KMS-11 (cell line): ENCODE results near the gene USP32.

Experiments
- H2AFZ ChIP-seq: fragments of 200-600 bp; sonication (generic); 2 replicates; pipeline ENCODE4 v1.6.1; 2016; ENCODE audit warnings: antibody characterized with exemption, mixed run types, low read depth
- H3K27ac ChIP-seq: fragments of 200-600 bp; sonication (generic); 2 replicates; pipeline ENCODE4 v1.6.1; 2016; ENCODE audit warnings: mild to moderate bottlenecking, mixed run types
- H3K27me3 ChIP-seq: fragments of 200-600 bp; sonication (generic); 2 replicates; pipeline ENCODE4 v1.6.1; 2017; ENCODE audit warnings: mild to moderate bottlenecking, low read depth, mixed run types, moderate library complexity; ENCODE audit not compliant: insufficient read depth
- H3K36me3 ChIP-seq: fragments of 200-600 bp; sonication (generic); 2 replicates; pipeline ENCODE4 v1.6.1; 2017; ENCODE audit warnings: mild to moderate bottlenecking, mixed run types; ENCODE audit not compliant: insufficient read depth
- H3K4me1 ChIP-seq: fragments of 200-600 bp; sonication (generic); 2 replicates; pipeline ENCODE4 v1.6.1; 2016; ENCODE audit warnings: mild to moderate bottlenecking, low read depth, mixed run types; ENCODE audit not compliant: poor library complexity, severe bottlenecking
- H3K4me2 ChIP-seq: fragments of 200-600 bp; sonication (generic); 2 replicates; pipeline ENCODE4 v1.7.0; 2016; ENCODE audit warnings: mild to moderate bottlenecking, mixed run types
- H3K4me3 ChIP-seq: fragments of 200-600 bp; sonication (generic); IDR thresholded peaks from 2 replicates; pipeline ENCODE4 v1.6.1; 2017; ENCODE audit warnings: low read depth, low read length, mixed read lengths; ENCODE audit not compliant: insufficient read depth
- H3K79me2 ChIP-seq: fragments of 200-600 bp; sonication (generic); 2 replicates; pipeline ENCODE4 v1.6.1; 2016; ENCODE audit warnings: low read depth, mixed run types; ENCODE audit not compliant: insufficient read depth
- H3K9ac ChIP-seq: fragments of 200-600 bp; sonication (generic); 2 replicates; pipeline ENCODE4 v1.6.1; 2016; ENCODE audit warnings: mild to moderate bottlenecking, mixed run types
- H4K20me1 ChIP-seq: fragments of 200-600 bp; sonication (generic); 2 replicates; pipeline ENCODE4 v1.6.1; 2016; ENCODE audit warnings: mild to moderate bottlenecking, mixed run types; ENCODE audit not compliant: insufficient read depth
- TF ChIP-seq, protein P1 (sequence below): fragments of 200-600 bp; sonication (generic); conservative IDR thresholded peaks from 2 replicates; pipeline ENCODE4 v1.6.1; 2017; ENCODE audit warnings: low read depth, mild to moderate bottlenecking, antibody characterized with exemption, low read length, moderate library complexity, mixed read lengths

The USP32 gene

DNA sequence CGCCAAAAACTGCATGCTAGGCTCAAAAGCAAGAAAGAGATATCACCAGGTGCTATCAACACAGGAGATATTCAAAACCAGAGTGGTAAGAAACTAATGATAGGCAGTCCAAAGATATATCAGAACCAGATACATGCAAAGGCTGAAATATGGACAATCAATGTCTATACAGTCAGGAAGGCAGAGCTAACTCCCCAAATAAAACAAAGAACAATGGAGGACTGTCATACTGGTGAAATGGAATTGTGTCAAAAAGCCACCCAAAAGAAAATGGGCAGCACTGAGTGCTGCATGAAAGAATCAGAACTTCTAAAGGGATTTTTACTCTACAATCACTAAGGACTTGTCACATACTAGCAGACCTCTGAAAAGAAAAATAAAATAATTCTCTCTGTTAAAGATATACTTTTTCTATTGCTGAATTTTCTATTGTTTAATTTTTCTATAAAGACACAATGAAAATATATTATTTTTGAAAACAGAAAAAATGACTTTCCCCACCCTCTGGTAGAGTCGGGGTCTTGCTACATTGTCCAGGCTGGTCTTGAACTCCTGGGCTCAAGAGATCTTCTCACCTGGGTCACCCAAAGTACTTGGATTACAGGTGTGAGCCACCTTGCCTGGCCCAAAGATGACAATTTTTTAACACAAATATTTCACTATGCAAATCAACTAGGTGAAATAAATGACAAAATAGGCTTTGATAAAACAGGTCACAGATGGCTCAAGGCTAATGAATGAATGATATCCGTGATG, 98.2 kb downstream of the USP32 start:
- H3K4me3 ChIP-seq: no peak overlapping the region
- TF ChIP-seq, protein P1, sequence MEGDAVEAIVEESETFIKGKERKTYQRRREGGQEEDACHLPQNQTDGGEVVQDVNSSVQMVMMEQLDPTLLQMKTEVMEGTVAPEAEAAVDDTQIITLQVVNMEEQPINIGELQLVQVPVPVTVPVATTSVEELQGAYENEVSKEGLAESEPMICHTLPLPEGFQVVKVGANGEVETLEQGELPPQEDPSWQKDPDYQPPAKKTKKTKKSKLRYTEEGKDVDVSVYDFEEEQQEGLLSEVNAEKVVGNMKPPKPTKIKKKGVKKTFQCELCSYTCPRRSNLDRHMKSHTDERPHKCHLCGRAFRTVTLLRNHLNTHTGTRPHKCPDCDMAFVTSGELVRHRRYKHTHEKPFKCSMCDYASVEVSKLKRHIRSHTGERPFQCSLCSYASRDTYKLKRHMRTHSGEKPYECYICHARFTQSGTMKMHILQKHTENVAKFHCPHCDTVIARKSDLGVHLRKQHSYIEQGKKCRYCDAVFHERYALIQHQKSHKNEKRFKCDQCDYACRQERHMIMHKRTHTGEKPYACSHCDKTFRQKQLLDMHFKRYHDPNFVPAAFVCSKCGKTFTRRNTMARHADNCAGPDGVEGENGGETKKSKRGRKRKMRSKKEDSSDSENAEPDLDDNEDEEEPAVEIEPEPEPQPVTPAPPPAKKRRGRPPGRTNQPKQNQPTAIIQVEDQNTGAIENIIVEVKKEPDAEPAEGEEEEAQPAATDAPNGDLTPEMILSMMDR: no peak
- no peaks in the 10 kb centered on the region for H3K4me1 ChIP-seq
- no peaks in the 10 kb centered on the region for H3K79me2 ChIP-seq
- H3K9ac ChIP-seq: no peak overlapping the region
- H3K4me2 ChIP-seq: no peak overlapping the region
- no peaks in the 10 kb centered on the region for H4K20me1 ChIP-seq
- H3K27ac ChIP-seq: no peak overlapping the region
- no peak overlapping the region for H2AFZ ChIP-seq
- no peaks in the 10 kb centered on the region for H3K36me3 ChIP-seq
- no peaks in the 10 kb centered on the region for H3K27me3 ChIP-seq

DNA sequence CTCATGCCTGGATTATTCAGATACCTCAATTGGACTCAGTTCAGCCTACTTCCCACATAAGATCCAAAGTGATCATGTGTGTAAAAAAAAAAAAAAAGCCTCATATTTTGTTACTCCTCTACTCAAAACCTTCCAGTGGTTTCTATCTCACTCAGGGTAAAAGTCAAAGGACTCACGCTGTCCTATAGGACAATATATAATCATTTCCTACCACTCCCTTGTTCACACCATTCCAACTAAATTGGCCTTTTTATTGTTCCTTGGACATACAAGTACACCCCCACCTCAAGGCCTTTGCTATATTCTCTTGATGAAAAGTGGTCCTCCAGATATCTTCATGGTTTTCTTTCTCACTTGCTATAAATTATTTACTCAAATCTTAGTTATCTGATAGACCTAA, 99.2 kb downstream of the USP32 start:
- TF ChIP-seq, protein P1: no peak
- H3K36me3 ChIP-seq: no peaks in the 10 kb centered on the region
- no peak overlapping the region for H3K4me3 ChIP-seq
- H4K20me1 ChIP-seq: no peaks in the 10 kb centered on the region
- H3K4me2 ChIP-seq: no peak overlapping the region
- no peak overlapping the region for H2AFZ ChIP-seq
- no peaks in the 10 kb centered on the region for H3K79me2 ChIP-seq
- no peaks in the 10 kb centered on the region for H3K27me3 ChIP-seq
- no peak overlapping the region for H3K9ac ChIP-seq
- no peak overlapping the region for H3K27ac ChIP-seq
- H3K4me1 ChIP-seq: no peaks in the 10 kb centered on the region

DNA sequence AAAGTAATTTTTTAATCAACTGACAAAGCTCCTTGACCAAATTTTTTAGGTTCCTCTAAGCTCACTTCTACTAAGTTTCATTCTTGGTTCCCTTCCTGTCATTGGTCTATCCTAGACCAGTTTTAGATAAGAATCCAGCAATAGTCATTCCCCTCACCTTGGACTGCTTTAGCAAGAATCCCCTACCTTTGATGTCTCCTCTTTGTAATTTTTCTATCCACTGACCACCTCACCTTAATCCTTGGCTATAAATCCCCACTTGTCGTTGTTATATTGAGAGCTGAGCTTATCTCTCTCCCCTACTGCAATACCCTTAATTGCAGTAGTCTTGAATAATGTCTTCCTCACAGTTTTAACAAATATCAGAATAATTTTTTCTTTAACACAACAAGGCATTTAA, 107.2 kb downstream of the USP32 start:
- no peak overlapping the region for H3K4me3 ChIP-seq
- H3K36me3 ChIP-seq: no peaks in the 10 kb centered on the region
- H3K27ac ChIP-seq: no peak overlapping the region
- H3K4me2 ChIP-seq: no peak overlapping the region
- no peak overlapping the region for H3K9ac ChIP-seq
- H3K27me3 ChIP-seq: no peaks in the 10 kb centered on the region
- no peaks in the 10 kb centered on the region for H3K4me1 ChIP-seq
- no peaks in the 10 kb centered on the region for H4K20me1 ChIP-seq
- no peak overlapping the region for H2AFZ ChIP-seq
- TF ChIP-seq, protein P1: no peak
- no peaks in the 10 kb centered on the region for H3K79me2 ChIP-seq

DNA sequence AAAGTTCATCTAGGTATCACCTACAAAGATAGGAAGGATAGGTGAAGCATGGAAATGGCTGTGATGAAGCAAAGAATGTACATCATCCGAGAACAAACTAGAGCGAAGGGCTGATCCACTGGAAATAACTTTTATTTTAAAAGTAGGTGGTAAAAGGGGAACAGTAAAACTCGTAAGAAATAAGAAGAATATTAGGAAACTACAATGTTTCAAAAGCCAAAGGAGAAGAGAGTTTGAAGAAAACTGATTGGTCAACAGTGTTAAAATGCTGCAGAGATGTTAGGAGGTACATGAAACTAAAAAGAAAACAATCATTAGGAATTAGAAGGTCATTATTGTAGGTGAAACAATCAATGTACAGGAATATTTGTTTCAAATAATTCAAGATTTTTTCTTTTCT, 108.1 kb downstream of the USP32 start:
- Histone ChIP-seq H3K4me1 (no peaks in the 10 kb centered on the region), H3K4me3 (no peak overlapping the region), H3K79me2 (no peaks in the 10 kb centered on the region), H2AFZ (no peak overlapping the region), H3K36me3 (no peaks in the 10 kb centered on the region), H3K27me3 (no peaks in the 10 kb centered on the region), H3K4me2 (no peak overlapping the region), H3K9ac (no peak overlapping the region), H4K20me1 (no peaks in the 10 kb centered on the region), H3K27ac (no peak overlapping the region)
- TF ChIP-seq, protein P1: no peak
